Activated CD8-positive, alpha-beta memory T cell treated with anti-CD3 and anti-CD28 coated beads for 24 hours (primary cell): Measurements from ENCODE around the gene SPNS3.
A peak's percentile ranks its signal among the peaks of the same experiment; 100 is the strongest.

ENCODE experiments used
- DNase-seq: peaks from one replicate; pipeline ENCODE4 v3.0.0-alpha.2; 2020

SPNS3 gene

GRCh38 chr17:4492721-4493561, 59.2 kb downstream of the SPNS3 start:
- no peak for DNase-seq

- no peak for DNase-seq
Measured at GRCh38 chr17:4497101-4497824, 63.5 kb downstream of the SPNS3 start.

- peak; percentile 88 for DNase-seq
Measured at GRCh38 chr17:4498461-4499397, 65.0 kb downstream of the SPNS3 start, which contains the start of gene SPNS2. TSS of gene SPNS2 (plus strand) at chr17:4498881. CDS start at chr17:4499048, 167 bp downstream.

GRCh38 chr17:4499431-4500190, 65.9 kb downstream of the SPNS3 start:
- DNase-seq, result peak; percentile 70

GRCh38 chr17:4500191-4500571, 66.4 kb downstream of the SPNS3 start:
- DNase-seq, result no peak

- no peak for DNase-seq
Measured at GRCh38 chr17:4501295-4501949, 67.7 kb downstream of the SPNS3 start.

- no peak for DNase-seq
Measured at GRCh38 chr17:4502466-4503154, 68.9 kb downstream of the SPNS3 start.

- no peak for DNase-seq
Measured at GRCh38 chr17:4503283-4504025, 69.7 kb downstream of the SPNS3 start.

GRCh38 chr17:4504188-4504587, 70.4 kb downstream of the SPNS3 start:
- DNase-seq, result no peak

- DNase-seq, result no peak
Measured at GRCh38 chr17:4505187-4505586, 71.4 kb downstream of the SPNS3 start.

GRCh38 chr17:4506175-4506813, 72.6 kb downstream of the SPNS3 start:
- DNase-seq, result no peak

- no peak for DNase-seq
Measured at GRCh38 chr17:4506892-4507291, 73.2 kb downstream of the SPNS3 start.

GRCh38 chr17:4507361-4508111, 73.8 kb downstream of the SPNS3 start:
- no peak for DNase-seq

- no peak for DNase-seq
Measured at GRCh38 chr17:4508207-4508606, 74.5 kb downstream of the SPNS3 start.

GRCh38 chr17:4509401-4509800, 75.7 kb downstream of the SPNS3 start:
- DNase-seq, result no peak

GRCh38 chr17:4509923-4510617, 76.3 kb downstream of the SPNS3 start:
- DNase-seq, result no peak

- DNase-seq, result no peak
Measured at GRCh38 chr17:4510618-4510941, 76.8 kb downstream of the SPNS3 start.

- no peak for DNase-seq
Measured at GRCh38 chr17:4511199-4511932, 77.6 kb downstream of the SPNS3 start.
